HT-29 (cell line): ENCODE results near the gene EPB41L5. TPM values are rescaled to one million over a fixed set of nuclear protein-coding genes. Genes with fewer than 3 reads are reported as not detected.
A peak's percentile ranks its signal among the peaks of the same experiment; 100 is the strongest.
"Not testable (repeated sequence)": the region's sequence is repeated elsewhere in the genome, so short reads cannot be mapped to it uniquely, and the experiment has no call there.

ENCODE experiments used
- DNase-seq: peaks from one replicate; pipeline ENCODE4 v3.0.0-alpha.2; 2015; ENCODE audit warnings: low spot score
- total RNA-seq: library from RNA; depleted of rRNA; stranded (reverse); fragments of >200 nt; shearing (Covaris generic); gene quantifications from 2 replicates; pipeline ENCODE4 v1.2.3, GENCODE V29; 2014

Gene EPB41L5
- total RNA-seq, 1 experiment from 2014 or later, result 12.5 TPM

DNA sequence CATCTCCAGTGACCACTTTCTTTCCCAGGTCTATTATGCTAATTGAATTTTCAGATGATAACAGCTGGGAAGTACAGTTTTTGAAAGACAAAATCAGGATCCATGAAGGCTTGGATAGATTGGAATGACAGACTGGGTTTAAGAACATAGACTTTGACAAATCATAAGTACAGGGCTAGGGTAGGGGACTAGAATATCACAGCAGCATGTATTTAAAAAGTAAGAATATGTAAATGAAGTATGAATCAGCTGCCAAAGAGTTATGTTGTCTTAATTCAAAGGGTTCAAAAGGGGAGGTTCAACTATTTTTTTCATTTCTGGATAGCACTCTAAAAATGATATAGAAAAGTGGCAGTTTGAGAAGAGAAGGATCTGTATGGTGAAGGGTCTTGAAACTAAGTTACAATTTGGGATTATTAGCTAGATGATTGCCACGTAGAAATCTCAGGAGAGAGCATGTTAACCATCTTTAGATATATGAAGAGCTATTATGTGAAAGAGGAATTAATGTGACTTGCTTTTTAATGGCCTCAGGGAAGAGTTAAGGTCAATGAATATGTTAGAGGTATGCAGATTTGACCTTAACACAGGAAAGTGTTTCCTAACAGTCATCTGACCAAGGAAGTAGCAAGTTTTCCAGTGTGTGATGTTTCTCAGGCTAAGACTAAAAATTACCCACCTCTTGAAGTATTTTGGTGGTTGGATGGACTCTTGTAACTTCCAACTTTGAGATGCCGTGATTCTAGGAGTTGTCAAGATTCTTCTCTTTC lies 128.6 kb downstream of the EPB41L5 start:
- no peak for DNase-seq

DNA sequence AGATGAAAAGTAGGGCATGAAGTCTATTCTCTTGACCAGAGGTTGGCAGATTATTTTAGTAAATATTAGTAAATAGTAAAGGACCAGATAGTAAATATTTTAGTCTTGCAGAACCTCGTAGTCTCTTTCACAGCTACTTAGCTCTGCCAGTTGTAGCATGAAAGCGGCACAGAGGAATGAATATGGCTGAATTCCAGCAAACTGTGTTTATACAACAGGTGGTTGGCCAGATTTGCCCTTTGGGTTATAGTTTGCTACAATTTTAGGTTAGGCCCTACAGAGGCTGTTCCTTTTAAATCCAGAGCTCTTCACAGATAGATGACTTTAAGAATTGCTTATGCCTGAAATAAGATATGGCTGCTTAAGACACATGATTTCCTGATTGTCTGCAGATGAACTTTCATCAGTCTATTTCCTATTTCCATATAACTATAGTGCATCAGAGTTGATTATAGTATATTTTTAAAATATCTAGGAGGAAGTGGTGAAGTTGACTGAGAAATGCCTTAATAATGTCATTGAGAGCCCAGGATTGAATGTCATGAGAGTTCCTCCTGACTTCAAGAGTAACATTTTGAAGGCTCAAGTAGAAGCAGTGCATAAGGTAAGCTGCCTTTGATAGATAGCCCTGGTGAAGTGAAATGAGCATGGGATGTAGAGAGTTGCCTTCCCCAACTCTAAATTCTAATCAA lies 129.8 kb downstream of the EPB41L5 start:
- no peak for DNase-seq

DNA sequence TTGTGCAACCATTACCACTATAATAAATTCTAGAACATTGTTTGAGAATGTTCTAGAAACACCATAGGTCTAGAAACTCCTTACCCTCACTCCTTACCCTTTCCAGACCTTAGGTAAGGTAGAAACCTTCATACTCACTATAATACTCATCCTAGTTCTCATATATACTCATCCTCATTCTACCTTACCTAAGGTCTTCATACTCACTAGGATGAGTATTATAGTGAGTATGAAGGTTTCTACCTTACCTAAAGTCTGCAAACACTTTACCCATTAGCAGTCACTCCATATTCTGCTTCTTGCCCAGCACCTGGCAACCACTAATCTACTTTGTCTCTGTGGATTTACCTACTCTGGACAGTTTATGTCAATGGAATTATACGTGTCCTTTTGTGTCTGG lies 135.4 kb downstream of the EPB41L5 start:
- no peak for DNase-seq

DNA sequence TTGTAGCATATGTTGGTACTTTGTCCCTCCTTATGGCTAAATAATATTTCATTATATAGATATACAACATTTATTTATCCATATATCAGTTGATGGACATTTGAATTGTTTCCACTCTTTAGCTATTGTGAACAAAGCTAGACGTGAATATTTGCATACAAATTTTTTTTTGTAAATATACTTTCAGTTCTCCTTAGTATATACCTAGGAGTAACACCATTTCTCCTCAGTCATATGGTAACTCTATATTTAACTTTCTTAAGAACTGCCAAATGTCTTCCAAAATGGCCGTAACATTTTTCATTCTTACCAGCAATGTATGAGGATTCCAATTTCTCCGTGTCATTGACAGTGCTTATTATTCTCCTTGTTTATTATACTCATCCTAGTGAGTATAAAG lies 135.8 kb downstream of the EPB41L5 start:
- no peak for DNase-seq

DNA sequence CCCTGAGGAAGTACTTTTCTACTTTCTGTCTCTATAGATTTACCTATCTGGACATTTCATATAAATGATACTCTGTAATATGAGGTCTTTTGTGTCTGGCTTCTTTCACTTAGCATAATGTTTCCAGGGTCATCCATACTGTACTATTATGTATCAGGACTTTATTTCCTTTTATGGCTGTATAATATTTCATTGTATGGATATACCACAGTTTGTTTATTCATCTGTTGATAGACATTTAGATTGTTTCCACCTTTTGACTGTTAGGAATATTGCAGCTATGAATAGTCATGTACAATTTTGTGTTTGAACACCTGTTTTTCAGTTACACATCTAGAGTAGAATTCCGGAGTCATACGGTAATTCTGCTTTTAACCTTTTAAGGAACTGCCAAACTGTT lies 136.5 kb downstream of the EPB41L5 start:
- DNase-seq, result no peak

DNA sequence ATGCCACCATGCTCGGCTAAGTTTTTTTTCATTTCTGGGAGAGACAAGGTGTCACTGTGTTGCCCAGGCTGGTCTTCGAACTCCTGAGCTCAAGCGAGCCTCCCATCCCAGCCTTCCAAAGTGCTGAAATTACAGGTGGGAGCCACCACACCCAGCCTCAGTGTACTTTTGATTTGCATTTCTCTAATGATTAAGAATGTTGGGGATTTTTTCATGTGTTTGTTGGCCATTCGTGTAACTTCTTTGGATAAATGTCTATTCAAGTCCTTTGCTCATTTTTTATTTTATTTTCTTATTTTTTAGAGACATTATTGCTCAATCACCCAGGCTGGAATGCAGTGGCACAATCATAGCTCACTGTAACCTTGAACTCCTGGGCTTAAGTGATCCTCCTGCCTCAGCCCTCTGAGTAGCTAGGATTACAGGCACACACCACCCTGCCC lies 137.2 kb downstream of the EPB41L5 start:
- no peak for DNase-seq

DNA sequence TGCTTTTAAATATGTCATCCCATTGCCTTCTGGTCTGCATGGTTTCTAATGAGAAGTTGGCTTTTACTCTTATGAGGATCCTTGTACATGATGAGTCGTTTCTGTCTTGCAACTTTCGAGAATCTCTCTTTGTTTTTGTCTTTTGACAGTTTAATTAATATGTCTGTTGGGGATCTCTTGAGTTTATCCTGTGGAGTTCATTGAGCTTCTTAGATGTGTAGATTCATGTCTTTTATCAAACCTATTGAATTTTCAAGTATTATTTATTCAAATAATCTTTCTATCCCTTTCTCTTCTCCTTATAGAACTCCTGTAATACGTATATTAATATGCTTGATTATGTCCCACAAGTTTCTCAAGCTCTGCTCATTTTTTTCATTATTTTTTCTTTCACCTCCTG lies 142.4 kb downstream of the EPB41L5 start:
- no peak for DNase-seq

DNA sequence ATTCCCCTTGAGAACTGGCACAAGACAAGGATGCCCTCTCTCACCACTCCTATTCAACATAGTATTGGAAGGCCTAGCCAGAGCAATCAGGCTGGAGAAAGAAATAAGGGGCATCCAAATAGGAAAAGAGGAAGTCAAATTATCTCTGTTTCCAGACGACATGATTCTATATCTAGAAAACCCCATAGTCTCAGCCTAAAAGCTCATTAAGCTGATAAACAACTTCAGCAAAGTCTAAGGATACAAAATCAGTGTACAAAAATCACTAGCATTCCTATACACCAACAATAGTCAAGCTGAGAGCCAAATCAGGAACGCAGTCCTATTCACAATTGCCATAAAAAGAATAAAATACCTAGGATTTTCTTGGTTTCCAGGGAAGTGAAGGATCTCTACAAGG lies 145.8 kb downstream of the EPB41L5 start:
- DNase-seq, result not testable (repeated sequence)

DNA sequence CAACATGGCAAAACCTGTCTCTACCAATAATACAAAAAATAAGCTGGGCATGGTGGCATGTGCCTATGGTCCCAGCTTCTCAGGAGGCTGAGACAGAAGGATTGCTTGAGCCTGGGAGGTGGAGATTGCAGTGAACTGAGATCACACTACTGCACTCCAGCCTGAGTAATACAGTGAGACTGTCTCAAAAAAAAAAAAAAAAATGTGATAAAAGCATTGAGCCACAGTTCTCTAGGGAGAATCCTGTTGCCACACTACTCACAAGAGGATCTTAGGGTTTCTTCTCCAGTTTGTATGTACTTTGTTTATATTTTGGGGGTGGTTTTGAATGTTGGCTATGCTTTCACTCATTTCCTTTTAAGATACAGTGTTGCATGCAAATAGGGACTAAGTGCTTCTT lies 148.3 kb downstream of the EPB41L5 start:
- no peak for DNase-seq

DNA sequence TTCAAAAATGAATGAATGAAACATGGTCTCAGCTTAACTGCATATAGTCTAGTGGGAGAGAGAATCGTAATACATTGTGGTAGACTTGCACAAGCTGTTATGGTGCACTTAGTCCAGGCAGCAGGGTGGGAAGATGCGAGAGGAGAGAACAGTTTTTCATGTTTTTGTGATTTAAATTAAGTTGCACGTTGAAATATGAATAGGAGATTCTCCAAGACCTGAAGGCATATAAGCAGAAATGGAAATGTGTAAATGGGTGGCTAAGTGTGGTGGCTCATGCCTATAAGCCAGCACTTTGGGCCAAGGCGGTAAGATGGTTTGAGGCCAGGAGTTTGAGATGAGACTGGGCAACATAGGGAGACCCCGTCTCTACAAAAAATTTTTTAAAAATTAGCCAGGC lies 149.8 kb downstream of the EPB41L5 start:
- no peak for DNase-seq

DNA sequence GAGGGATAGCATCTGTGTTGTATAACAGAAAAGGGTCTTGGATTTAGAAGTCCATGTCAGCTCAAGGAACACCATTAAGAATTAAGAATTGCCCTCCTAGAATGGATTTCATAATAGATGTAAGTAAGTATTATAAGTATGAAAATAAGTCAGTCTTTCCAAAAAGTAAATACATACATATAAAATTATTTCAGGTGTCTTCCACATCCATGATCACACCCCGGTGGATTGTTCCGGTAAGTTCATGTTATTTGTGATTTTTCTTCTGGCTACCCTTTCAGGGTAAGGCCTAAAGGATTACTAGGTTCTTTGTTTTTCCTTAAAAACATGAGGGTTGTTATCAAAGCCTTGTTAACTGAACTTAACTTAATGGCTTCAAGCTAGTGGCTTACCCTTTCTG lies 154.4 kb downstream of the EPB41L5 start:
- DNase-seq, result peak; percentile 31

DNA sequence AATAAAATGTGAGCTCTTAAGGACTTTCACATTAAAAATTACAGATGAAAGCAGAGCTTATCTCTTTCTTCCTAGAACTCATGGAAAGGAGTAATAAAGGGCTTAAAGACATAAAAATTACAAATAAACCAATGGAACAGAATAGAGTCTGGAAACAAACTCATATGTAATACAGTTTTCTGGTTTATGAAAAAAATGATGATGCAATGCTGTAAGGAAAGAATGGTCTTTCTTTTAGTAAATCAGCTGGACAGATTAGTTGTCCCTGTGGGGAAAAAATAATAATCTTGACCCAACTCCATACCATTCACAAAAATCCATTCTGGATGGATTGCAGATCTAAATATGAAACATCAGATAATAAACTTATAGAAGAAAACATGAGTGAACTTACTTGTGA lies 156.1 kb downstream of the EPB41L5 start:
- no peak for DNase-seq

DNA sequence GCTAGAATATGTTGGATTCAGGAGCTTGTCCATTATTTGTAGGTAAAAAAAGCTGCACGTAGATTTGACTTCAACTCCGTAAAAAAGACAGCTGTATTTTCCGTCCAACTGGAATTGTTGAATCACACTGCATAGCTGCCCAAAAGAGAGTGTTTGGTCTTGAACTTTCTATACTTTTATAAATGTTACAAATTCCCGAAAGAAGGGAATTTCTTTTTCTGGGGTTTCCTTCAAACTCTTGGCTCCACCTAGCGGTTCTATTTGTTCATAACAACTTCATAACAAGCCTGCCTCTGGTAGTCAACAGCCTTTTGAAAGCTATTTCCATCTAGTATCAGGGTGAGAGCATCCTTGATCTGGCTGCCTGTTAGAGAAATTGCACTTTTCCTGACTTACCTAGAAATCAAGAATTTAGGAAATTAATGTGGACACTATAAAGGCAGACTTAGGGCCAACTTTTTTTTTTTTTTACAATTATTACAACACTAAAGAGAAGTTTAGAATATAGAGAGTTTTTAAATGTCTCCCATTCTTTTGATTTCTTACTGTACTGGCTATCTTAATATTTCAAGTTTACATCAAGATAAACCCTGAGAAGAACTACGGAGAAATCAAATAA lies 162.2 kb downstream of the EPB41L5 start:
- peak; percentile 77 for DNase-seq

DNA sequence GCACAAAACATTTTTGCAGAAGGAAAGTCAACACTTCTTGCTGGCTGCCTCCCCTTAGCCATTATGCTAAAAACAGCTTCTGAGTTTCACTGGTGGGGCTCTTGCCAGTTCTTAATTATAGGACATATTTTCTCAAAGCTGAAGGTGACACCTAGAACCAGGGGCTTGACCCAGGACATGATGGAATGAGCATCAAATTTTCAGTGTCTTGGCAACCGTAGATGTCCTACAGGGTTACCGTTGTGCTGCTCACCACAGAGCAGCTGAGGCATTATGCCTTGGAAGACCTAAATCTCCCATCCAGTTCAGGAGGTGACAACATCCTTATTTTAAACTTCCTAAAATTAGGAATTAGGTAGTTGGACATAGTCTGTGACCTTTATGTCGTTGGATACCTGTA lies 163.6 kb downstream of the EPB41L5 start:
- no peak for DNase-seq

DNA sequence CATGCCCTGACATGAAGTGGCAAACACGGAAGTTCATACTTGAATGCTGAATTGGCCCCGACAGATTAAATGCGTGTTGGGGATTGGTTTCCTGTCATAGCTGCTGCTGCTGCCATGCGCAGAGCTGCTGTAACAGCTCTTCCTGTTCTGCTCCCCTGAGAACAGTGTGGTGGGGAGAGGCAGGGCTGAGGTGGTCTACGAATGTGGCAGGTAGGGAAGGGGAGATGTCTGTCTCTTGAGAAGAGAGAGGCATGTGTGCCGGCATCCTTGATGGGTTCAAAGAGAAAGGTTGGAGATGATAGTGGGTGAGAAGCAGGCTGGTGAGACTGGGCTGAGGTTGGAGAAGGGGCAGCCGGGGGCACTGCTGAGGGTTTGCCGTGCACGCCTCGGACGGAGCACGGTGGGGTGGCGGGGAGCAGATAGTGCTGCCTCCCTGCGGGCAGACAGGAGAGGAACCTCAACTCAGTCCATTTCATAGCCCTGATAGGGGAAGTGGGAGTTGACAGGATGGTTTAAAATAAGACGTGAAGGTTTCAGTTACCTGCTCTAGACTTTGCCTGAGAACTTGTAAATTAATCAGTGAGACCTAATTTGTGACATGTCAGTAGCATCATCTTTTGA lies 164.2 kb downstream of the EPB41L5 start:
- no peak for DNase-seq

DNA sequence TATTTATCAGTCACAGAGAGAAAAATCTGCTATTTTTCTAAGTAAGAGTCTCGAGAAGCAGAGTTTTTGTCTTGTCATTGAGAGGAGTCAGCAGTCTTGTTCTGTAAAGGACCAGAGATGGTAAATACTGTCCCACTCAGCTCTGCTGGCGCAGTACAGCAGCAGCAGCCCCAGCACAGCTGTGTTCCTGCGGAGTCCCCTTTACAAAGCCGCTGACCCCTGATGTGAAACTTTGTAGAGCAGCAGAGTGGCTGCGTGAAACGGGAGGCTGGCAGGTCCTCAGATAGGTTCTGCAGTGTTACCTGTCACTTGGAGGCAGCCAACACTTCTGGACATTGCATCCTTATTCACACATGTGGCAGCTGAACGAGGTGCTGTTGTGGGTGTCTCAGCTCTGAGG lies 165.1 kb downstream of the EPB41L5 start:
- no peak for DNase-seq

DNA sequence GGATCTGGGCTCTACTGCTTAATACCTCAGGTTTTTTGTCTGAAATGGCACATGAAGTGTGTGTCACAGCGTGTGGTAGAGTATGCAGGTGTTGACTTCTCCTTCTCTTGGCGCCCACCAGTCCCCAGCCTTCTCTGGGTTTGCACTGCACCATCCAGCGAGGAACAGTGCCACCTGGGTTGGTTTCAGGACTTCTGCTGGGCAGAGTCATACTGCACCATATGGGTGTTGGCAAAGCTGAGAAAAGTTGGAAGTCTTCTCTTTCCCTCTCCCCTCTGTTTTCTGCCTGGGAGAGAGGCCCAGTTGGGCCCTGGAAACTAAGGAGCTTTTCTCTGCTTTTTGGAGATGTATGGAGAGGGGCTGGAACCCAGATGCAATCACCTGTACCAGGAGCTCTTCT lies 166.5 kb downstream of the EPB41L5 start:
- DNase-seq, result no peak

DNA sequence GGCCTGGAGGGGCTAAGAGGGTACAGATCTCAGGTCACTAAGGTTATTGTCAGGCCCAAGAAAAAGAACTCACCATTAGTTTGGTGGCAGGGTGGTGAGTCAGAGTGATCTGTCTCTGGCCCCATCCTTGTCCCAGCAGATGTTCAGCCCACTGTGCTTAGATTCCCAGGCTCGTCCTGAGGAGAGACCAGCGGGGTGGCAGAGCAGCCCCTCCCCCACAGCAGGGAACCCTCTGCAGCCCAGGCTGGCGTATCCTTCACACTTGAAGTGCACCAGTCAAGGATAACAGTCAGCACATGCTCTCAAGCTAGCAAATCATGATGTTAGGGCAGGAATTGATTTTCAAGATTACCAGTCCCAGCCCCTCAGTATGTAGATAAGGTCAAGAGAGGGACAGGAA lies 167.2 kb downstream of the EPB41L5 start:
- no peak for DNase-seq

DNA sequence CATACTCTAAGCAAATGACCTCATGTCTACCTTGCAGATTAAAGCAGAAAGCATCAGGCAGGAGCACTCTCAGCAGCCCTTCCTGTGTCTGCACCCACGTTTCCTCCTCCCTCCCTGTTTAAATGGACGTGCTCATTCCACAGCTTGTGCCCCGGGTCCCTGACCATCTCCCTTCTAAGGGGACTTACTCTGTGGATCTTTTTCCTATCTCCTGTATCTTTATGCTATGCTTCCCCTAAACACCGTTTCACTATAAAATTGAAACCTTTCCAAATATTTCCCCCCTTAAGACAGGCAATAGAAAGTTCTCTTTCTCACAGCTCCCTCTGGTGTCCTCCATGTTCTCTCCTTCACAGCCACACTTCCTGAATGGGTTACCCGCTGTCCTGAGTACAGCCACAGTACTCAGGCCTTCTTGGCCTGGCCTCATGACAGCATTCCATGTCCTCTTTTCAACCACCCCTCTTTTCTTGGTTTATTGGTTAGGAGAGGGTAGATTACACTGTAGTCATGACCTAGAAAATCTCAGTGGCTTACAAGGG lies 169.2 kb downstream of the EPB41L5 start:
- no peak for DNase-seq

DNA sequence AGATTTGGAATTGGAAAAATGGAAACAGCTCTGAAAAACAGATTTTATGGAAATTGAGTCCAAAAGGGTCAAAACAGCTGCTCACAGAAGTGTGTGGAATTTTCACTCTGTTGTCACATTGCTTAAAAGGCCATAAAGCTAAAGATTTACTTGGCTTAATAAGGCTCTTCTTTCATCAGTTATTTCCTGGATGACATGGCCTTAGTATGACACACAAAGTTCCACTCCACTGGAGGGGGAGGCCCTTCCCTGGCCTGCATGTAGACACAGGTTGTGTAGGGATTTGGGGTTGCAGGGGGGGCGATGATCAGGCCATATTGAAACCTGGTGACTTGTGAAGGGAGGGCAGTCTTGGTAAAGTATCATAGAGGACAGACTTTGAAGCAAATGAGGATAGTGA lies 176.3 kb downstream of the EPB41L5 start:
- DNase-seq, result no peak

DNA sequence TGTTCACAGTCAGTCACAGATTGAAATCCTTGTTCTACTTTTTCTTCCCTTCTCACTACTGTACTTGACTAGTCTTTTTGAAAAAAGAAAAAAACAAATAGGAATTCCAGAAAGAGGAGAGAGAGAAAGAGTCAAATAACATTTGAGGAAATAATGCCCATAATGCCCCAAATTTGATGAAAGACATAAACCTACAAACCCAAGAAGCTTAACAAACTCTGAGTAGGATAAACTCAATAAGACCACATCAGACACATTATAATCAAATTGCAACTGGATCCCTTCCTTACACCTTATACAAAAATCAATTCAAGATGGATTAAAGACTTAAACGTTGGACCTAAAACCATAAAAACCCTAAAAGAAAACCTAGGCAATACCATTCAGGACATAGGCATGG lies 179.4 kb downstream of the EPB41L5 start:
- DNase-seq, result no peak

DNA sequence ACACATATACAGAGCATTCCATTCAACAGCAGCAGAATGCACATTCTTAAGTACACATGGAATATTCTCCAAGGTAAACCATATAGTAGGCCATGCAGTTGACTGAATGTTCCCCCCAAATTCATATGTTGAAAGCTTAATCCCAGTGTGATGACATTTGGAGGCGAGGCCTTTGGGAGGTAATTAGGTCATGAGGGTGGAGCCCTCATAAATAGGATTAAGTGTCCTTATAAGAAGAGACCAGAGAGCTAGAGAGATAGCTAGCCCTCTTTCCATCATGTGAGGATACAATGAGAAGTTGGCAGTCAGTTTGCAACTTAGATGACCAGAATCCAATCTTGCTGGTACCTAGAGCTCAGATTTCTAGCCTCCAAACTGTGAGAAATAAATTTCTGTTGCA lies 182.7 kb downstream of the EPB41L5 start:
- DNase-seq, result no peak
